Ecto neural progenitor cell (in vitro differentiated cells): ENCODE results near the gene LDHAL6B.

Experiments used
- DNase-seq: peaks from one replicate; pipeline ENCODE4 v3.0.0-alpha.2; 2018; ENCODE audit warnings: low spot score

Gene LDHAL6B

GRCh38 chr15:59177317-59177660, 29.4 kb upstream of the LDHAL6B start:
- DNase-seq, result no peak

GRCh38 chr15:59178151-59178695, 28.4 kb upstream of the LDHAL6B start:
- DNase-seq, result no peak

DNA sequence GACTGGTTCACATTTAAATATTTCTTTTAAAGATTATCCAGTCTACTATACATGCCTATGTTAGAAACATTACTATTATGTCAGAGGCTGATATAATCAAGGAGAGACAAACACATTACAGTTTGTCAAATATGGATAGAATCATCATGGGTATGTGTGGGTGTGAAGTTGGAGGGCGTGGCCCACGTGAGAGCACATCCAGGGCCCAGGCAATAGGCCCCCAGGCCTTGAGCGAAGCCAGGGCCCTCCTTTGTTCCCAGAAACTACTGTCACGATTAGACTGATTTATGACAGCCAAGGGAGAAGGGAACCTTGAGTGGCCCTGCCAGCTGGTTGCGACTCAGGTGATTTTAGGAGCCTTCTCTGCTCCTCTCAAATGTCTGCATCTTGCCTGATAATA, 26.9 kb upstream of the LDHAL6B start:
- no peak for DNase-seq

DNA sequence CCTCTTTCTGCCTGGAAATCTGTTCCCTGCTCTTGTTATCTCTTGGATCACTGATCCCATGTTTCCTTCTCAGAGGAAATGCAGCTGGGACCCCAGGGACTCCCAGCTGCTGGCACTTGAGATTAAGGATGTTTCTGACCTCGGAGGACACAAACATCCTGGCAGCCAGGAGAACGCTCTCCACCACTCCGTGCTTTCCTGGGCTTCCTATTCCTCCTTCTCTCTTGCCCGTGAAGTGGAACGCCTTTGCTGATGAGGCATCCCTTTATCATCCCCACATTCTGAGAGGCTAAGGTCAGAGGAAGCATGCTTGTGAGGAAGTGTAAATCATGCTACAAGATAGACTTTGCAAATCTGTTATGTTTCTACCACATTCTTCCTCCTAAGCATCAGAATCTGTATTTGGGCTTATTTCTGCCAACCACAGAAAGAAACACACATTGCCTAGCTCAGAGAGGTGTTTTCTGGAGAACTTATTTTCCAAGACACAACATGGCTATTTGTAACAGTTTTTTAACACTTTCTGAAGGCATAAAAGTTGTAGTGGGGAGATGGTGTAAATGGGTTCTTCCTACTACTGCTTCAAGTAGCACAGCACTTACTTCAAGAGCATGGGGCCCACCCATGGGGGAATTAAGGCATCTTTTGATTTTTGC, 25.6 kb upstream of the LDHAL6B start:
- DNase-seq, result no peak

GRCh38 chr15:59185725-59186124, 20.9 kb upstream of the LDHAL6B start:
- no peak for DNase-seq

- no peak for DNase-seq
These were observed 20.1 kb upstream of the LDHAL6B start for GRCh38 chr15:59186501-59186900.

DNA sequence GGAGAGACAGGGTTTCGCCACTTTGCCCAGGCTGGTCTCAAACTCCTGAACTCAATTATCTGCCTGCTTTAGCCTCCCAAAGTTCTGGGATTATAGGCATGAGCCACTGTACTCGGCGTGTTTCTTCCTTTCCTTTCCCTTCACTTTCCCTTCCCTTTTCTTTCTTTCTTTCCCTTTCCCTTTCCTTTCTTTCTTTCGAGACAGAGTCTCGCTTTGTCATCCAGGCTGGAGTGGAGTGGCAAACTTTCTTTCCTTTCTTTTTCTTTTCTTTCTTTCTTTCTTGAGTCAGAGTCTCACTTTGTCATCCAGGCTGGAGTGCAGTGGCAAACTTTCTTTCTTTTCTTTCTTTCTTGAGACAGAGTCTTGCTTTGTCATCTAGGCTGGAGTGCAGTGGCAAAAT, 17.4 kb upstream of the LDHAL6B start:
- DNase-seq, result no peak

GRCh38 chr15:59190291-59190690, 16.4 kb upstream of the LDHAL6B start:
- DNase-seq, result no peak

DNA sequence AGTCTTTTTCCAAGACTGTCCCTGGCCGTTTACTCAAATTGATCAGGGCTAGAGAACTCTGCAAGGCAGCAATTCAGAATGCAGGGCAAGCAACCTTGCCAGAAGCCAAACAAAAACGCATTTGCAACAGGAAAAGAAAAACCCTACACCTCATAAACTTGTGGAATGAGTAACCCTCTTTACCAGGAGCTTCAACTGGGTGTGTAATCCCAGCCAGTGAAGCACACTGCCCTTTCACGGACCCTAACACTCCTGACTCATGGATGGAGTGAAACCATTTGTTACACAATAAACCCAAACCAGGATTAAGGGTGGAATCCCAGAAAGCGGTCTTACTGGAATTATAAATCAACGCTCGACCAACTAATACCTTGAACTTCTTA, 14.8 kb upstream of the LDHAL6B start:
- DNase-seq, result no peak

DNA sequence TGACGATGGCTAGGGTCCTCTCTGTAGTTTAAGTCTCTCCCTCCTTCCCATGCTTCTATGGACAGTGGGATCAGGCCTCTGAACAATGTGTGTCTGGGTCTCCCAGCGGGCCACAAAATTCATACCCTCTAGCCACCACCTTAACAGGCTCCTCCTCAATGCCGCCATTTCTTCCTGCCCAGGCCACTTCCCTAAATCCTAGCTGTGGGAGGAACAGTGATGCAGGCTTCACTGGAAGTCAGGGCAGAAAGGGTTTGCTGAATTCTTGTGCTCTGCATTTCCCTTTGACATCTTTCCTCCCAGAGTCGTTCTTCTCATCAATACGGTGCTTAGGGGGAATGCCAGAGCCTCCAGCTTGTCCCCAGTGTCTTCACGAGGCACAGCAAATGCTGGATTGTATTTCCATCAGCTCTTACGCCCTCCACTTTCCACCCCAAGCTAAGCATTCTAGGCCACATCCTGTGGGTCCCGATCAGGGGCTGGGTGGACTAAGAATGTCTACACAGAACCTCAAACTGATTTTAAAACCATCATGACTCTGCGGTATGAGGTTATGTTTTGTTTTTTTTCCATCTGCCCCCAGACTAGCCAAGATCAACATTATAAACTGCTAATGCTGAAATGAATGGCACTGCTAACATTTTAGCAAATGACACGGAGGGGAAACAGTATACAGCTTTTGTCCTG, 11.9 kb upstream of the LDHAL6B start:
- DNase-seq, result no peak

- DNase-seq, result no peak
These were observed 10.2 kb upstream of the LDHAL6B start for GRCh38 chr15:59196416-59196815.

DNA sequence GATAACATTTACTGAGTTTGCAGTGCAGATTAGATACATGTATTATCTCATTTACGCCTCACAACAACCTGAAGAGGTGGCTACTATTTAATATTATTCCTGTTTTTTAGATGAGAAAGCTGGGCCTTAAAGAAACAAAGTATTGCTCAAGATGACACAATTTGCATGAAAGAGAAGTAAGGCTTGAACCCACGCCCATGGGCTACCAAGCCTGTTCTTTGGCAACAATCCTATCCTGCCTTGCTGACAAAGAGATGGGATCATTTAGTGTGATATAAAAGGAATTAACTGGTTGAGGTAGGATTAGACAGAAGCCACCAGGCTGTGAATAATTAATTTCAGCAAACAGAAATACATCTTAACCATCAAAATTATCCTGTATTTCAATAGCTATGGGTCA, 9.2 kb upstream of the LDHAL6B start:
- no peak for DNase-seq

DNA sequence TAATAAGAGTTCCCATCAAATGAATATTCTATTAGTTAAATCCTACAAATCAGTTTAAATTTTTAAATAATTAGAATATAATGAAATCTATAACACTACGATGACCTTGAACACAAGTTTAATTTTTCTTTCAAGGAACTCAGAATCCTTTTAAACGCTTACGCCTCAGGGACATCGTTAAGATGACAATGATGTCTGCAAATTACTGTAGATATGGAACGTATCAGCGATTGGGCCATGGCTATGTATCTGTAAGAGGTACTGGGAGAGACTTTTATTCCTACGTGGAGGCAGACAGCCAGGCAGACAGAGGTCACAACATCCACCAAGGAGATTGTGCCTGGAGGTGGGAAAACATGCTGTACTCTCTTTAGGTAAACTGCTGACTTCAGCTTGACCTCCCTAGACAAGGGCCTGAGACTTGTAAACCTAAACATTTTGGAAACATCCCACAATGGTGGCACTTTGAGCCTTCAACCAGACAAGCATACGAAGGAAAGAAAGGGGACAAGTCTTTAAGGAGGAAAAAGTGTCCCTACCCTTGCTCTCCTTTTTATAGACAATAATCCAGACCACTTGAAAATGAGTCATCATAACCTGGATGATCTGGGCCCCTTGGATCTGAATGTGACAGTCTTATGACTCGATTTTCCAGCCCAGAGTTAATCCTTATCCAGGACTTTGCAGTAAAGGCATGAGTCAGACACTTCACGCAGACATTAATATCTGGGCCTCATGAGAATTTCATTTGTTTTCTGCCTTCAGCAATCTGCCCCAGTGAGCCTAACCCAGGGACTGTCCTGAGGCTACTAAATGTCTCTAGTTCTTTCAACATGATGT, 6.8 kb upstream of the LDHAL6B start:
- DNase-seq, result no peak

DNA sequence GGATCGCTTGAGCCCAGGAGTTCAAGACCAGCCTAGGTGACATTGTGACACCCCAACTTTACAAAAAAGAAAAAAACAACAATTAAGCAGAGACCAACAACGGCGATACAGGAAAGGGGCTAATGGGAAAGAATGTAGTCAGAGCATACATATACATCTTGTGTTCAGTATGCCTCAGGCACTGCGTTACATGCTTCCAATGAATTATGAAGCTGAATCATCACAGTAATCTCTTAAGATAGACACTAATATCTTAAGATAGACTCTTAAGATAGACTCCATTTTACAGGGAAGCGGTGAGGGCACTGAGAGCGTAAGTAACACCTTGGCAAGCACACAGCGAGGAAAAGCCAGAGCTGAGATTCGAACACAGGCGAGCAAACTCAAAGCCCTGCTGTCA, 6.1 kb upstream of the LDHAL6B start:
- DNase-seq, result no peak

GRCh38 chr15:59203008-59203407, 3.6 kb upstream of the LDHAL6B start:
- DNase-seq, result no peak

DNA sequence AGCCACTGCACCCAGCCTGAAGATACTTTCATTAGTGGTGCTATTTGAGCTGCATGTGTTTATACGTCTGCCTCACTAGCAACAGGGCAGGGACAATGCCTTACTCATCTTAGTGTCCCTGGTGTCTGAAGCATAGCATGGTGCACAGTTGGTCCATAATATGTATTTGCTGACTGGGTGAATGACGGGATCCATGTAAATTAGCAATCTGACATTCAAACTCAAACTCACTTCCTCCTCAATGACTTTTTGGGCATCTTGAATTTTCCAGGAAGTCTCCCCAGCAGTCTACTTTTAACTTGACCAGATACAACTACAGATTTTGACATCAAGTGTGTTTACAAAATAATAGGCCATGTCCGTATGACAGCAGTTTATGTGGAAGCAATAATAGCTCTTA, 3.0 kb upstream of the LDHAL6B start:
- DNase-seq, result no peak

GRCh38 chr15:59205839-59206622, 612 bp upstream of the LDHAL6B start:
- no peak for DNase-seq

DNA sequence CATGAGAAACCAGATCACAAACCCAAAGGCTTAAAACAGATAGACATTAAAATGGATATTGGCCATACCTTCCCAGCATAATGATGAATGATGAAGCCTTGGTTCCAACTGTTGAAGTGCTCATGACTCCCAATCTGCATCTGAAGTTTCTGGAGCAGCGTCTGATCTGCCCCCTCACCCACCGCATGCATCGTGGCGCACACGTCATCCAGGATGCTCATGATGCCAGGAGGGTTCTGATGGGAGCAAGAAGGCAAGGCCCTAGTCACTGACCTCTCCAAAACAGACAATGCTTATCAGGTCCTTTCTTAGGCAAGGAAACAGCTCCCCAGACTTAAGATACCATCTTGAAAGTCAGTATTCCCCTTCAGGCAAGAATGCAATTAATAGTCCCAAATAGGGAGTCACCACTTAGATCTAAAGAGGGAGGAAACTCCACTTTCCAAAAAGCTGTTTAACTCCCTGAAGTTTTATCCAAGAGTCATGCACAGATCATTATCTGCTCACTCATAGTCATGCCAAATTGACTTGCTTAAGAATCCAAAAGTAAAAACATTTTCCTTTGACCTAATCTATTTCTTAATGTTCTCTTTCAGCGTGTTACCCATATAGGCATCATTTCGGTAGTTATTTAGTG, 2.1 kb downstream of the LDHAL6B start:
- DNase-seq, result no peak

DNA sequence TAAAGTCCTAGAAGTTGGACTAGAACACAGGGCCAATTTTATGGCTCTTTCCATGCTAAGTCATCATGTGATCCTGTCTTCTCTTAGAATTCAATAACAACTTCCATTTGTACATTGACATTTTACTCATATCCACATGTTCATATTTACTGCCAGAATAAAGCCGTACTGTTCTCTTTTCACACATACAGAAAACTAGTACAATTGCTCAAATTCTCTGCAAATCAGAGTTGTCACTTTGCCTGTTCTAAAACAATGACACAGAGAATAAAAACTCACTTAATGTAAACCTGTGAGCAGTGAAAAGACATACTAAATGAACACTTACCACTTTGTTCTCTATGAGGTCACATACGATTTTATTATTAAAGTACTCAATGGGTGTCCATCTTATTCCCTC, 3.5 kb downstream of the LDHAL6B start:
- no peak for DNase-seq

- no peak for DNase-seq
These were observed 10.3 kb downstream of the LDHAL6B start for GRCh38 chr15:59216911-59217310.

GRCh38 chr15:59217876-59218498, 11.3 kb downstream of the LDHAL6B start:
- no peak for DNase-seq
